ENCODE measurements around the gene TMEM174. TPM values are rescaled to one million over a fixed set of nuclear protein-coding genes. Genes with fewer than 3 reads are reported as not detected.

TMEM174 gene
- total and polyA plus RNA-seq, 4 donors: not detected

DNA sequence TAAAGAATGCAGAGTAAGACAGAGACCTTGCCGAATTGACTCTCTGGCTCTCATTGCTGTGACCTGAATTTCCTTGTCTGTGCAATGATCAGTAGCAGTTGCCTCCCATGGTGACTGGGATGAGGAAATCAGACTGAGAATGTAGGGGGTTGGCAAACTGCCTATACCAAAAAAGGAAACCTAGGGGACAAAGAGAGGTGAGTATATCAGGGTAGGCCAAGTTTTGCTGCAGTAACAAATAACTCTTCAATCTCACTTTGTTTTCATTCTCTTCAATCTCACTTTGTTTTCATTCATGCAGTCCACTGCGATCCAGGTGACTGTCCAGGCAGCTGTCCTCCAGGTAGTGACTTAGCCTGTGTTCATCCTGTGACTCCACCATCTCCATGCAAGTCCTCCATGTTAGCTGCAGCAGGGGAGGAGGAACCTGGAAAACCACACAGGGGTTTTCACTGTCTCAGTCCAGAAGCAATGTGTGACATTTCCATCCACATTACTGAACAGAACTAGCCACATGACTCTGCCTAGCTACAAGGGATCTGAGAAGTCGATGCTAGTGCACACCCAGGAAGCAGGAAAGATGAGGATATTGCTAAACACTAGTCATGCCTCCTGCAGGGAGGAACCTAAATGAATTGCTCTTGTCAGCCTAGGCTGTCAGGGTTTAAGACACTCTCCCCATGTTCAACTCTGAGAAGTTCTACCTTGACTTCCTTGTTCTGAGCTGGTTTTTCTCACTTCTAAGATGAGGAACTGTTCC lies 26.0 kb downstream of the TMEM174 start (continued):
- TF ChIP-seq ZBTB33 (IDR thresholded peaks at IDR 0.05) (no peak), CTCF (IDR thresholded peaks at IDR 0.05; ENCODE audit: low read depth, low read length, missing input control) (no peak), RXRA (IDR thresholded peaks at IDR 0.05) (no peak), JUND (IDR thresholded peaks at IDR 0.05) (no peak)

DNA sequence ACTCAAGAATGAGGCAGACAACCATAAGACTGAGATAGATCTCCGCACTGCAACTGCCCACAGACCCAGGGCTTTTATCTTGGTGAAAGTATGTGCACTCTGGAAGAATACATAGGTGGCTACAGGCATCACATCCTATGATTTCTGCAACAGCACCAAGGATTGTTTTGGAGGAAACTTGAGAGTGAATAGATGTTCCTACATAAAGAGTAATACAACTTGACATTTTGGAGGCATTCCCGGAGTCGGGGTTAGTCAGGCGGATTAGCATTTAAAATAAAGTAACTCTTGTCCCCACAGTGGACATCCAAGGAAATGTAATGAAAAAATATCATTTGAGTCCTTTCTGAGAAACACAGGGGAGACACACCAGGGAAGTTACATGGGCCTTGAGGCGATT lies 26.7 kb downstream of the TMEM174 start:
- no peak for TF ChIP-seq RXRA (IDR thresholded peaks at IDR 0.05)
- no peak overlapping the region for H3K9ac ChIP-seq (ENCODE audit: low read depth in 1 of 2, low read length in 2 of 2)
- no peak for DNase-seq (ENCODE audit: low spot score)
- H3K9me3 ChIP-seq (ENCODE audit: control insufficient read depth in 4 of 4, low read length in 3 of 4): no peaks in the 10 kb centered on the region
- no peak overlapping the region for H3K27ac ChIP-seq (ENCODE audit: low read depth in 1 of 2, low read length in 2 of 2)
- 92% methylated on average over 5 of the region's 5 CpGs for WGBS
- H3K4me1 ChIP-seq (ENCODE audit: control insufficient read depth in 4 of 4, insufficient read depth in 4 of 4, low read length in 3 of 4): peaks cover 0 to 6% (median 3%) of the 10 kb centered on the region in 4 donors
- H3K36me3 ChIP-seq (ENCODE audit: control insufficient read depth in 4 of 4, insufficient read depth in 3 of 4, low read depth in 1 of 4, low read length in 3 of 4): no peaks in the 10 kb centered on the region
- no peaks in the 10 kb centered on the region for H3K27me3 ChIP-seq (ENCODE audit: control insufficient read depth in 4 of 4, insufficient read depth in 4 of 4, low read length in 3 of 4)
- no peak overlapping the region for H3K4me3 ChIP-seq (ENCODE audit: low read depth in 1 of 3, low read length in 3 of 3)

- H3K4me3 ChIP-seq (ENCODE audit: low read depth in 1 of 3, low read length in 3 of 3): peak overlapping the region in 1 of 3 donors; percentile 7
- H3K36me3 ChIP-seq (ENCODE audit: control insufficient read depth in 4 of 4, insufficient read depth in 3 of 4, low read depth in 1 of 4, low read length in 3 of 4): no peaks in the 10 kb centered on the region
- peak; percentile 81 for DNase-seq (ENCODE audit: low spot score)
- peaks cover 0 to 6% (median 3%) of the 10 kb centered on the region in 4 donors for H3K4me1 ChIP-seq (ENCODE audit: control insufficient read depth in 4 of 4, insufficient read depth in 4 of 4, low read length in 3 of 4)
- H3K9ac ChIP-seq (ENCODE audit: low read depth in 1 of 2, low read length in 2 of 2): no peak overlapping the region
- H3K9me3 ChIP-seq (ENCODE audit: control insufficient read depth in 4 of 4, low read length in 3 of 4): no peaks in the 10 kb centered on the region
- H3K27ac ChIP-seq (ENCODE audit: low read depth in 1 of 2, low read length in 2 of 2): no peak overlapping the region
- WGBS: 26% methylated on average over 34 of the region's 34 CpGs
- H3K27me3 ChIP-seq (ENCODE audit: control insufficient read depth in 4 of 4, insufficient read depth in 4 of 4, low read length in 3 of 4): peaks cover 0 to 3% (median 0%) of the 10 kb centered on the region in 4 donors
- TF ChIP-seq TAF1 (conservative IDR thresholded peaks at IDR 0.05) (no peak), EGR1 (IDR thresholded peaks at IDR 0.05; ENCODE audit: low read depth in 2 of 2) (no peak), FOXA2 (IDR thresholded peaks at IDR 0.05) (no peak), NR2F2 (IDR thresholded peaks at IDR 0.05) (no peak), RAD21 (IDR thresholded peaks at IDR 0.05) (peak; percentile 79 to 89), ZBTB33 (IDR thresholded peaks at IDR 0.05) (no peak), CTCF (IDR thresholded peaks at IDR 0.05; ENCODE audit: low read depth, low read length, missing input control) (peak; percentile 77)
Observed at GRCh38 chr5:73201547-73202513, 28.8 kb downstream of the TMEM174 start.
